Upper lobe of left lung (tissue), 4 donors: ENCODE results near the gene TMPRSS5.

ENCODE experiments used
- POLR2A ChIP-seq, 4 donors: fragments of 450-650 bp; IDR thresholded peaks; one replicate each; pipeline ENCODE4 v1.5.1; 2016 to 2017; ENCODE audit warnings: antibody characterized with exemption in 4 of 4, mild to moderate bottlenecking in 2 of 4
- POLR2AphosphoS5 ChIP-seq, 2 donors: sonication (generic); formaldehyde crosslinking; IDR thresholded peaks; one replicate each; pipeline ENCODE4 v1.5.1; 2017; ENCODE audit warnings: antibody characterized with exemption in 2 of 2
- TF ChIP-seq, protein P1 (sequence below), 6 experiments: fragments of 450-650 bp in 4 of 6; fragments of 200-600 bp in 2 of 6; sonication (generic) in 2 of 6; IDR thresholded peaks; one replicate each; pipeline ENCODE4 v1.5.1; 2016 to 2019; ENCODE audit warnings: antibody characterized with exemption in 6 of 6

DNA sequence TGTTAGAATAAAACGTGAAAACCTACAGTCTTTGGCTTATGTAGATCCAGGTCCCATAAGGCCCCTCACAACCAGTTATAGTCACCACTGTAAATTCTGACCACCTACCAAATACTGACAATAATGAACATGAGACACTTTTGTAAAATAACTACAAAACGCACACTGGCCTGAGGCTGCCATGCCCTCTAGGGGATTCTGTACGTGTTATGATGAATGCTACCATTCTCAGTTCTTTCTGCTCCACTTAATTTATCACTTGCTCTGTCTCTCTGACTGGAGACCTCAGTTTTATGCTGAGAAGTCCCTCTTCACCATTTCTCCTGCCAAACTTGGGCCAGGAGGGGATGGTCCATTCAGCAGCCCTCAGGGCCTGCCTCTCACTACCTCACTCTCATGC, 18.7 kb upstream of the TMPRSS5 start:
- TF ChIP-seq POLR2AphosphoS5 (IDR thresholded peaks at IDR 0.05) (no peak), POLR2A (IDR thresholded peaks at IDR 0.05) (no peak)
- TF ChIP-seq, protein P1, sequence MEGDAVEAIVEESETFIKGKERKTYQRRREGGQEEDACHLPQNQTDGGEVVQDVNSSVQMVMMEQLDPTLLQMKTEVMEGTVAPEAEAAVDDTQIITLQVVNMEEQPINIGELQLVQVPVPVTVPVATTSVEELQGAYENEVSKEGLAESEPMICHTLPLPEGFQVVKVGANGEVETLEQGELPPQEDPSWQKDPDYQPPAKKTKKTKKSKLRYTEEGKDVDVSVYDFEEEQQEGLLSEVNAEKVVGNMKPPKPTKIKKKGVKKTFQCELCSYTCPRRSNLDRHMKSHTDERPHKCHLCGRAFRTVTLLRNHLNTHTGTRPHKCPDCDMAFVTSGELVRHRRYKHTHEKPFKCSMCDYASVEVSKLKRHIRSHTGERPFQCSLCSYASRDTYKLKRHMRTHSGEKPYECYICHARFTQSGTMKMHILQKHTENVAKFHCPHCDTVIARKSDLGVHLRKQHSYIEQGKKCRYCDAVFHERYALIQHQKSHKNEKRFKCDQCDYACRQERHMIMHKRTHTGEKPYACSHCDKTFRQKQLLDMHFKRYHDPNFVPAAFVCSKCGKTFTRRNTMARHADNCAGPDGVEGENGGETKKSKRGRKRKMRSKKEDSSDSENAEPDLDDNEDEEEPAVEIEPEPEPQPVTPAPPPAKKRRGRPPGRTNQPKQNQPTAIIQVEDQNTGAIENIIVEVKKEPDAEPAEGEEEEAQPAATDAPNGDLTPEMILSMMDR (IDR thresholded peaks at IDR 0.05): no peak
